AG04450 (cell line): ENCODE data around the gene IFI35. TPM values are rescaled to one million over a fixed set of nuclear protein-coding genes. Genes with fewer than 3 reads are reported as not detected.

Experiments used
- CTCF ChIA-PET: fragments of 300-600, 350-600 bp; formaldehyde crosslinking; extraction: SDS; loops from one replicate; lab custom pipeline; 2022; ENCODE audit warnings: antibody characterized with exemption, inconsistent platforms; lab: Charles Lee
- POLR2A ChIA-PET: fragments of 350-600 bp; formaldehyde crosslinking; extraction: SDS; loops from one replicate; lab custom pipeline; 2021; ENCODE audit warnings: antibody characterized with exemption, inconsistent platforms; lab: Yijun Ruan, JAX
- DNase-seq: peaks from one replicate; pipeline ENCODE4 v3.0.0-alpha.2; 2011; ENCODE audit warnings: low read depth, low spot score
- H3K27ac ChIP-seq: one replicate; pipeline ENCODE4 v1.5.1; 2012; ENCODE audit warnings: low read depth, low read length, control low read depth
- H3K27me3 ChIP-seq: one replicate; pipeline ENCODE4 v1.6.0; 2012; ENCODE audit warnings: low read length; ENCODE audit not compliant: control insufficient read depth, insufficient read depth
- H3K4me3 ChIP-seq: 2 replicates; pipeline ENCODE4 v1.5.1; 2011; ENCODE audit warnings: mild to moderate bottlenecking, low read depth, low read length, control low read depth
- H3K9me3 ChIP-seq: 2 replicates; pipeline ENCODE4 v1.5.1; 2012; ENCODE audit warnings: low read length; ENCODE audit not compliant: control insufficient read depth, insufficient read depth
- polyA plus RNA-seq: library from polyadenylated mRNA; depleted of rRNA; stranded (reverse); fragments of >200 nt; gene quantifications from 2 replicates; pipeline ENCODE4 v1.2.3, GENCODE V29; 2011
- TF ChIP-seq, protein P1 (sequence below): IDR thresholded peaks from 2 replicates; pipeline ENCODE4 v1.5.1; 2011; ENCODE audit warnings: low read depth, low read length, control low read depth, inconsistent platforms

Gene IFI35
- polyA plus RNA-seq, 1 experiment, result 24.1 TPM

DNA sequence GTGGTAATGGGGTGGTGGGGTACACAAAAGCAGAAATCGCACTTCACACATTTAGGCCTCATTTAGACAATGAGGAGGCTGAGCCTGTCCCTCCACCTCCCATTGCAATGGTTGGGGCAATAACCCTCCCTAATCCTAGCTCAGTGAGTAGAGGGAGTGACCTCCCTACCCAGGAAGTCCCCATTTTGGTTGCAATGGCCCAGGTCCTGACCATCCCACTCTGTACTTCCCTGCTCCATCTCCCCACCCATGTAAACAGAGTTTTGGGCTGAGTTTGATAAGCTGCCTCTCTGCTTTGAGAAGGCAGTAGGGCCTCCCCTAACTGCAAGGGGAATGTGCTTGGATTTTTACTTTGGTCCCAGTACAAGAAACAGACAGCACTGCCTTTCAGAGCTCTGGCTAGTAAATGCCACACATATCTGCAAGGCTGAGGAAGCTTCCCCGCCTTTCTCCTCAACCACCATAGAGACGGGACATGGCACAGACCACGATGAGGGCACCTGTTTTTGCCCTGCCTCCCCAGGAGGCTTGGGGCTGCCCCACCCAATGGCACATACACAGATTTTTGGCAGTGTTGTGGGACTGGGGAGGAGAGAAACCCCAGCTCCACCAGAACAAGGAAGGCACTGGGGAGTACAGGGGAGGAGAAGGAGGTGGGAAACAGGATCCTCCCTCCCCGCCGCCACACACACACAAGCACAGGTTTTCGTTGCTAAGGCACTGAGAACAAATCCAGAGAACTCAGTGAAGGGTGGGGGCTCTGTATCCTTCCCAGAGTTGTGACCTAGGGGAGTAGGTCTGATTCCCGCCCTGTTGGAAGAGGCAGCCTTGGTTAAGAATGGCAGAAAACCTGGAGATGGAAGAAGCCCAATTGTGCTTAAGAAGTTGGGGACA lies 8.3 kb downstream of the IFI35 start:
- ChIA-PET CTCF (interaction anchor here (0.8 to 1.7 kb wide), 2 partner anchors 17 to 190 kb away, joined by 3 to 5 read pairs; partner anchors contain the start of gene RPL27), POLR2A (interaction anchor here (0.6 to 1.0 kb wide), 3 partner anchors 17 to 301 kb away, joined by 3 to 4 read pairs (median 3); partner anchors contain the start of gene RPL27)
- no peak overlapping the region for H3K4me3 ChIP-seq
- no peaks in the 10 kb centered on the region for H3K27me3 ChIP-seq
- H3K27ac ChIP-seq, result no peak overlapping the region
- H3K9me3 ChIP-seq, result no peaks in the 10 kb centered on the region
- no peak for DNase-seq
- TF ChIP-seq, protein P1, sequence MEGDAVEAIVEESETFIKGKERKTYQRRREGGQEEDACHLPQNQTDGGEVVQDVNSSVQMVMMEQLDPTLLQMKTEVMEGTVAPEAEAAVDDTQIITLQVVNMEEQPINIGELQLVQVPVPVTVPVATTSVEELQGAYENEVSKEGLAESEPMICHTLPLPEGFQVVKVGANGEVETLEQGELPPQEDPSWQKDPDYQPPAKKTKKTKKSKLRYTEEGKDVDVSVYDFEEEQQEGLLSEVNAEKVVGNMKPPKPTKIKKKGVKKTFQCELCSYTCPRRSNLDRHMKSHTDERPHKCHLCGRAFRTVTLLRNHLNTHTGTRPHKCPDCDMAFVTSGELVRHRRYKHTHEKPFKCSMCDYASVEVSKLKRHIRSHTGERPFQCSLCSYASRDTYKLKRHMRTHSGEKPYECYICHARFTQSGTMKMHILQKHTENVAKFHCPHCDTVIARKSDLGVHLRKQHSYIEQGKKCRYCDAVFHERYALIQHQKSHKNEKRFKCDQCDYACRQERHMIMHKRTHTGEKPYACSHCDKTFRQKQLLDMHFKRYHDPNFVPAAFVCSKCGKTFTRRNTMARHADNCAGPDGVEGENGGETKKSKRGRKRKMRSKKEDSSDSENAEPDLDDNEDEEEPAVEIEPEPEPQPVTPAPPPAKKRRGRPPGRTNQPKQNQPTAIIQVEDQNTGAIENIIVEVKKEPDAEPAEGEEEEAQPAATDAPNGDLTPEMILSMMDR, result no peak

DNA sequence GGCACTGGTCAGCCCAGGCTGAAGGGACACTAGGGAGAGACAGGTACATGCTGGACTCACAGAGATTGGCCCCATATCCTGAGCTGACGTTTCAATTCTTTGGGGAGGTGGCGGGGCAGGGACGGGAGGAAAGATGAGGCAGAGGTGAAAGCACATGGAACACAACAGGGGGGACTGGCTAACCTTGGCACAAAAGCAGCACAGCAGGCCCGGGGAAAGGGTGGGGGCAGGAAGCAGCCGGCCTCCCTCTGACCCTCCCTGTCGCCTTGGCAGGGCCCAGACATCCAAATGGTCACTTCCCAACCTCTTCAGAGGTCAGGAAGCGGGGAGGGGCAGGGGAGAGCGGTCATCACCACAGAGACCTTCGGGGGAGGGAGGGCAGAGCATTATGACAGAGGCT lies 9.0 kb downstream of the IFI35 start:
- H3K9me3 ChIP-seq, result no peaks in the 10 kb centered on the region
- CTCF ChIA-PET, result interaction anchor here (1.7 kb wide), 1 partner anchor 18 kb away, joined by 5 read pairs; the partner anchor contains the start of gene RPL27
- H3K27ac ChIP-seq, result no peak overlapping the region
- POLR2A ChIA-PET, result interaction anchor here (0.6 to 1.0 kb wide), 4 partner anchors 11 to 300 kb away, joined by 3 to 6 read pairs (median 4); partner anchors contain the start of gene RPL27
- H3K27me3 ChIP-seq, result no peaks in the 10 kb centered on the region
- DNase-seq, result no peak
- H3K4me3 ChIP-seq, result no peak overlapping the region
- TF ChIP-seq, protein P1, result no peak

DNA sequence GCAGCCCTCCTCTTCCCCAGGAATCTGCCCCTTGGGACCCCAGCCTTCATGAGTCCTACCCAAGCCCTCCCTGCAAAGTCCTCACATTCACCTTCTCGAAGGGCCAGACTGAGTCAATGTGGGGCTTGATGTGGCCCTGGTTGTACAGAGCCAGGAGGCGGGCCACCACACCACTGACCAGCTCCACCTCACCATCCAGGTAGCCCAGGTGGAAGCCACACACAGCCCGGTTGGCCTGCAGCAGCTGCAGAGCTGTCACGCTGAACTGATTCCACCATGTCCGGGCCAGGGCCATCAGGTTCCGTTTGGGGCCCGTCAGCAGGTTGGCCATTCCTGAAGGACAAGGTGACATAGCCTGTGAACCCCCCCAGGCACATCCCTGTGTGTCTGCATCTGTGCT lies 9.6 kb downstream of the IFI35 start:
- TF ChIP-seq, protein P1, result no peak
- H3K27me3 ChIP-seq, result no peaks in the 10 kb centered on the region
- ChIA-PET CTCF (no interaction called here), POLR2A (no interaction called here)
- no peaks in the 10 kb centered on the region for H3K9me3 ChIP-seq
- no peak overlapping the region for H3K27ac ChIP-seq
- H3K4me3 ChIP-seq, result no peak overlapping the region
- DNase-seq, result no peak

DNA sequence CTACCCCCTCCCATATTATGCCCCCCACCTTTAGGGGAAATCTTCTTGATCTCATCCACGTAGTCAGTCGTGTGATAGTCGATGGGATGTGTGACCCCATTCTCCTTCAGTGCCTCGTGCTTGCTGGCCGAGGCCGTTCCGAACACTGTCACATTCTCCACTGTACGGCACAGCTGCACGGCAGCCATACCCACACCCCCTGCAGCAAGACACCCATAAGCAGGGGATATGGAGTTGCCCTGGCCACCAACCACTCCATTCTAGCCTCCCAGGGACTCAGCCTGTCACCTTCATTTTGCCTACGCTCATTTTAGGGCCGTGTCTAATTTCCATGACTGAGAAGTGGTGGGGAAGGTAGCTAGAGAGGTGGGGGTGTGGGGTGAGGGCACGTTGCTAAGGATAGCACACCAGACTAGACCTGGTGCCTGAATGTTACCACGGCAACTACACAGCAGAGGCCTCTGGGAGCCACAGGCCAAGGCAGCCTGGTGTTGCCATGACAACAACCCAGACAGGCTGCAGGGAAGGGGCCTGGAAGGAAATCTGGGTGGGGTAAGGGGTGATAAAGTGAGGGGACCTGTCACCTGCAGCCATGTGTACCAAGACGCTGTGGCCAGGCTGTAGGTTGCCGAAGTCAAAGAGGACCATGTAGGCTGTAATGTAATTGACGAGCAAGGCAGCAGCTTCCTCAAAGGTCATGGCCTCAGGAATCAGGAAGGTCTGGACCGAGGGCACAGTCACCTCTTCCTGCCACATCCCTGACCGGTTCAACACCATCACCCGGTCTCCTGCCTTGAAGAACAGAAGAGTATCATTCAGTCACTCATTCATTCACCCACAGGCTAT lies 11.6 kb downstream of the IFI35 start:
- no peaks in the 10 kb centered on the region for H3K27me3 ChIP-seq
- H3K27ac ChIP-seq, result no peak overlapping the region
- TF ChIP-seq, protein P1, result no peak
- DNase-seq, result no peak
- no peak overlapping the region for H3K4me3 ChIP-seq
- H3K9me3 ChIP-seq, result no peaks in the 10 kb centered on the region; the same call in 1 of the 2 replicates
- POLR2A ChIA-PET, result interaction anchor here (0.9 to 1.1 kb wide), 2 partner anchors 153 to 298 kb away, joined by 3 to 4 read pairs; partner anchors contain the start of gene NBR1
- CTCF ChIA-PET, result interaction anchor here (1.0 to 1.8 kb wide), 2 partner anchors 20 to 291 kb away, joined by 3 to 6 read pairs; partner anchors contain the start of gene RPL27
